Pancreas (tissue), 10 donors: Measurements from ENCODE around the gene SKA2. TPM values are rescaled to one million over a fixed set of nuclear protein-coding genes. Genes with fewer than 3 reads are reported as not detected.

Experiments used
- ATAC-seq, 4 donors: fragments of 200-7000 bp; cut with Tn5 transposase; one replicate each; pipeline versions ENCODE4 v1.8.0 to v1.9.1; 2020; ENCODE audit warnings: mild to moderate bottlenecking in 4 of 4, moderate library complexity in 4 of 4
- DNase-seq, 6 donors: peaks; one replicate each; pipeline ENCODE4 v3.0.0-alpha.2; 2020
- FAIRE-seq: peaks from 2 replicates; lab custom pipeline; 2012; peaks lifted over from hg19 to GRCh38; lab: Jason Lieb, UNC
- H3K27ac ChIP-seq, 4 donors: fragments of 200-600 bp; sonication (generic); 1 replicate in 3 of 4; 2 replicates in 1 of 4; pipeline versions ENCODE4 v1.5.0 to v1.8.0; 2020
- H3K27me3 ChIP-seq, 4 donors: fragments of 200-600 bp; one replicate each; pipeline ENCODE4 v1.8.0; 2021
- H3K36me3 ChIP-seq, 3 donors: fragments of 200-600 bp; sonication (generic) in 1 of 3; one replicate each; pipeline versions ENCODE4 v1.5.0 to v1.8.0; 2020 to 2021
- H3K4me1 ChIP-seq, 3 donors: fragments of 200-600 bp; one replicate each; pipeline ENCODE4 v1.8.0; 2021
- H3K4me3 ChIP-seq, 4 donors: fragments of 200-600 bp; sonication (generic) in 2 of 4; one replicate each; pipeline versions ENCODE4 v1.5.0 to v1.8.0; 2020 to 2021
- H3K9me3 ChIP-seq, 4 donors: fragments of 200-600 bp; one replicate each; pipeline ENCODE4 v1.8.0; 2021
- CTCF ChIP-seq, 4 donors: fragments of 200-600 bp; sonication (generic) in 3 of 4; IDR thresholded peaks; one replicate each; pipeline versions ENCODE4 v1.5.0 to v1.8.0; 2021; ENCODE audit warnings: antibody characterized with exemption in 4 of 4
- WGBS, 2 donors: extraction: QIAGEN DNeasy Blood & Tissue Kit; methylation state at CpG; one replicate each; pipeline ENCODE4 v1.1.7; 2013; 5-methylcytosine and 5-hydroxymethylcytosine counted together
- intact Hi-C, 3 donors: fragments of 100-400 bp; cut with DNase I; formaldehyde crosslinking; loops; one replicate each; pipeline versions ENCODE4 v1.11.1 to v1.14.2; 2022
- polyA plus RNA-seq, 2 donors: library from polyadenylated mRNA; stranded (reverse); fragments of 200-250 nt; gene quantifications; one replicate each; pipeline ENCODE4 v1.2.3, GENCODE V29; 2013
- total RNA-seq, 6 donors: library from RNA; stranded (reverse); fragmentation: NEBNext Ultra II Directional in 4 of 6; extraction: Animal tissue kit (Norgen Biotek cat#: 25700) in 4 of 6; gene quantifications; one replicate each; pipeline versions ENCODE4 v1.2.1 to v1.2.4, GENCODE V29; 2021 to 2023
- donor health status: healthy with polysubstance abuse.
- donor health status: DM: no; HTN: no; CAD: no; lungs with moderate emphysema.
- donor health status: DM: no; HTN: no; CAD: no.
- donor health status: control.
- donor health status: control.
- donor health status: Bipolar disorder and iron deficiency.
- donor health status: DM: yes; HTN: yes; CAD: no.
- donor health status: DM: no; HTN: no; CAD: no.
- donor health status: DM: no; HTN: no; CAD: no.
- donor health status: DM: yes; HTN: yes; CAD: no.

The SKA2 gene
- total RNA-seq = 10 to 100 TPM in 4 of 6 donors, 1 to 10 TPM in 2; 7.6 to 15.7 (median 11.4) TPM
- 10 to 100 TPM; 15.4 to 19.5 TPM for polyA plus RNA-seq

- DNase-seq = peak; percentile 85 to 98 (median 96)
- no peaks in the 10 kb centered on the region for H3K9me3 ChIP-seq
- intact Hi-C loops = no loop called here
- no peak for TF ChIP-seq CTCF (IDR thresholded peaks at IDR 0.05)
- ATAC-seq = peak; percentile 92 to 97 (median 94)
- FAIRE-seq = peak; percentile 98
- H3K36me3 ChIP-seq = no peaks in the 10 kb centered on the region
- 0 to 1% methylated on average over 39 of the region's 39 CpGs for WGBS, 2 donors
- H3K4me1 ChIP-seq = peaks cover 0 to 9% (median 7%) of the 10 kb centered on the region in 3 donors
- H3K4me3 ChIP-seq = peak within 1 kb of the TSS; percentile 52 to 62 (median 55)
- H3K27me3 ChIP-seq = no peaks in the 10 kb centered on the region
- peak within 1 kb of the TSS; percentile 60 to 76 (median 66) for H3K27ac ChIP-seq
Measured at GRCh38 chr17:59154721-59155438, at the start of gene SKA2. Gene SKA2 (minus strand): TSS chr17:59155186. CDS start chr17:59155163, 23 bp downstream.

GRCh38 chr17:59202320-59202719 lies 47.3 kb upstream of the SKA2 start:
- no peaks in the 10 kb centered on the region for H3K27me3 ChIP-seq
- no peak overlapping the region for H3K27ac ChIP-seq
- 84 to 91% methylated on average over 1 of the region's 1 CpG for WGBS, 2 donors
- no peak overlapping the region for H3K4me3 ChIP-seq
- no peaks in the 10 kb centered on the region for H3K36me3 ChIP-seq
- no peak for FAIRE-seq
- intact Hi-C loops = no loop called here
- no peaks in the 10 kb centered on the region for H3K4me1 ChIP-seq
- no peak for DNase-seq
- no peak for ATAC-seq
- no peak for TF ChIP-seq CTCF (IDR thresholded peaks at IDR 0.05)
- H3K9me3 ChIP-seq = no peaks in the 10 kb centered on the region

GRCh38 chr17:59199398-59199797 lies 44.4 kb upstream of the SKA2 start:
- no peak overlapping the region for H3K4me3 ChIP-seq
- no peaks in the 10 kb centered on the region for H3K36me3 ChIP-seq
- FAIRE-seq (no peak), DNase-seq (no peak), ATAC-seq (no peak)
- intact Hi-C loops = no loop called here
- H3K27me3 ChIP-seq = no peaks in the 10 kb centered on the region
- no peaks in the 10 kb centered on the region for H3K4me1 ChIP-seq
- no peaks in the 10 kb centered on the region for H3K9me3 ChIP-seq
- no peak for TF ChIP-seq CTCF (IDR thresholded peaks at IDR 0.05)
- 84 to 99% methylated on average over 4 of the region's 4 CpGs for WGBS, 2 donors
- no peak overlapping the region for H3K27ac ChIP-seq

GRCh38 chr17:59193336-59193862 lies 38.4 kb upstream of the SKA2 start:
- Histone ChIP-seq H3K36me3 (no peaks in the 10 kb centered on the region), H3K27ac (no peak overlapping the region), H3K4me3 (no peak overlapping the region), H3K4me1 (no peaks in the 10 kb centered on the region), H3K27me3 (no peaks in the 10 kb centered on the region), H3K9me3 (no peaks in the 10 kb centered on the region)
- ATAC-seq (no peak), DNase-seq (no peak), FAIRE-seq (no peak)
- intact Hi-C loops = no loop called here
- no peak for TF ChIP-seq CTCF (IDR thresholded peaks at IDR 0.05)
- WGBS, 2 donors = 89 to 90% methylated on average over 3 of the region's 3 CpGs

- WGBS, 2 donors = 88 to 91% methylated on average over 2 of the region's 2 CpGs
- Histone ChIP-seq H3K27me3 (no peaks in the 10 kb centered on the region), H3K4me3 (no peak overlapping the region), H3K4me1 (no peaks in the 10 kb centered on the region), H3K9me3 (no peaks in the 10 kb centered on the region), H3K27ac (no peak overlapping the region), H3K36me3 (no peaks in the 10 kb centered on the region)
- ATAC-seq (no peak), DNase-seq (no peak), FAIRE-seq (no peak)
- no peak for TF ChIP-seq CTCF (IDR thresholded peaks at IDR 0.05)
- intact Hi-C loops = no loop called here
Measured at GRCh38 chr17:59190806-59191205, 35.8 kb upstream of the SKA2 start.
